Measurements from ENCODE around the gene DGKG. TPM values are rescaled to one million over a fixed set of nuclear protein-coding genes. Genes with fewer than 3 reads are reported as not detected.

The DGKG gene
- total and polyA plus RNA-seq, 4 donors, result 0.84 to 7.8 (median 1.7) TPM

GRCh38 chr3:186216900-186217819 lies 144.9 kb downstream of the DGKG start:
- Histone ChIP-seq H3K27me3 (ENCODE audit: control insufficient read depth in 4 of 4, insufficient read depth in 4 of 4, low read length in 3 of 4) (no peaks in the 10 kb centered on the region), H3K4me3 (ENCODE audit: low read depth in 1 of 3, low read length in 3 of 3) (no peak overlapping the region), H3K9ac (ENCODE audit: low read depth in 1 of 2, low read length in 2 of 2) (no peak overlapping the region), H3K9me3 (ENCODE audit: control insufficient read depth in 4 of 4, low read length in 3 of 4) (no peaks in the 10 kb centered on the region), H3K36me3 (ENCODE audit: control insufficient read depth in 4 of 4, insufficient read depth in 3 of 4, low read depth in 1 of 4, low read length in 3 of 4) (no peaks in the 10 kb centered on the region), H3K4me1 (ENCODE audit: control insufficient read depth in 4 of 4, insufficient read depth in 4 of 4, low read length in 3 of 4) (no peaks in the 10 kb centered on the region), H3K27ac (ENCODE audit: low read depth in 1 of 2, low read length in 2 of 2) (no peak overlapping the region)
- no peak for TF ChIP-seq RXRA (IDR thresholded peaks at IDR 0.05)
- TF ChIP-seq, protein P1, sequence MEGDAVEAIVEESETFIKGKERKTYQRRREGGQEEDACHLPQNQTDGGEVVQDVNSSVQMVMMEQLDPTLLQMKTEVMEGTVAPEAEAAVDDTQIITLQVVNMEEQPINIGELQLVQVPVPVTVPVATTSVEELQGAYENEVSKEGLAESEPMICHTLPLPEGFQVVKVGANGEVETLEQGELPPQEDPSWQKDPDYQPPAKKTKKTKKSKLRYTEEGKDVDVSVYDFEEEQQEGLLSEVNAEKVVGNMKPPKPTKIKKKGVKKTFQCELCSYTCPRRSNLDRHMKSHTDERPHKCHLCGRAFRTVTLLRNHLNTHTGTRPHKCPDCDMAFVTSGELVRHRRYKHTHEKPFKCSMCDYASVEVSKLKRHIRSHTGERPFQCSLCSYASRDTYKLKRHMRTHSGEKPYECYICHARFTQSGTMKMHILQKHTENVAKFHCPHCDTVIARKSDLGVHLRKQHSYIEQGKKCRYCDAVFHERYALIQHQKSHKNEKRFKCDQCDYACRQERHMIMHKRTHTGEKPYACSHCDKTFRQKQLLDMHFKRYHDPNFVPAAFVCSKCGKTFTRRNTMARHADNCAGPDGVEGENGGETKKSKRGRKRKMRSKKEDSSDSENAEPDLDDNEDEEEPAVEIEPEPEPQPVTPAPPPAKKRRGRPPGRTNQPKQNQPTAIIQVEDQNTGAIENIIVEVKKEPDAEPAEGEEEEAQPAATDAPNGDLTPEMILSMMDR (IDR thresholded peaks at IDR 0.05; ENCODE audit: low read depth, low read length, missing input control), result no peak
- no peak for TF ChIP-seq EGR1 (IDR thresholded peaks at IDR 0.05; ENCODE audit: low read depth in 2 of 2)
- no peak for TF ChIP-seq GABPA (IDR thresholded peaks at IDR 0.05 in 1 of 2, conservative IDR thresholded peaks at IDR 0.05 in 1 of 2)
- TF ChIP-seq YY1 (IDR thresholded peaks at IDR 0.05), result no peak
- TF ChIP-seq JUND (IDR thresholded peaks at IDR 0.05), result no peak
- TF ChIP-seq, protein P2, sequence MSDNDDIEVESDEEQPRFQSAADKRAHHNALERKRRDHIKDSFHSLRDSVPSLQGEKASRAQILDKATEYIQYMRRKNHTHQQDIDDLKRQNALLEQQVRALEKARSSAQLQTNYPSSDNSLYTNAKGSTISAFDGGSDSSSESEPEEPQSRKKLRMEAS (IDR thresholded peaks at IDR 0.05), result no peak
- TF ChIP-seq HNF4G (IDR thresholded peaks at IDR 0.05), result no peak
- TF ChIP-seq ZBTB33 (IDR thresholded peaks at IDR 0.05), result no peak
- no peak for TF ChIP-seq SP1 (IDR thresholded peaks at IDR 0.05)
- TF ChIP-seq RAD21 (IDR thresholded peaks at IDR 0.05), result no peak
- no peak for TF ChIP-seq NR2F2 (IDR thresholded peaks at IDR 0.05)
- TF ChIP-seq, protein P3, sequence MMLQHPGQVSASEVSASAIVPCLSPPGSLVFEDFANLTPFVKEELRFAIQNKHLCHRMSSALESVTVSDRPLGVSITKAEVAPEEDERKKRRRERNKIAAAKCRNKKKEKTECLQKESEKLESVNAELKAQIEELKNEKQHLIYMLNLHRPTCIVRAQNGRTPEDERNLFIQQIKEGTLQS (IDR thresholded peaks at IDR 0.05), result no peak
- WGBS, result 84% methylated on average over 4 of the region's 4 CpGs
- DNase-seq (ENCODE audit: low spot score), result no peak

GRCh38 chr3:186214670-186215069 lies 147.4 kb downstream of the DGKG start:
- no peak for DNase-seq (ENCODE audit: low spot score)
- H3K27ac ChIP-seq (ENCODE audit: low read depth in 1 of 2, low read length in 2 of 2), result no peak overlapping the region
- H3K4me1 ChIP-seq (ENCODE audit: control insufficient read depth in 4 of 4, insufficient read depth in 4 of 4, low read length in 3 of 4), result peaks cover 0 to 11% (median 1%) of the 10 kb centered on the region in 4 donors
- no peaks in the 10 kb centered on the region for H3K27me3 ChIP-seq (ENCODE audit: control insufficient read depth in 4 of 4, insufficient read depth in 4 of 4, low read length in 3 of 4)
- TF ChIP-seq, protein P1 (IDR thresholded peaks at IDR 0.05; ENCODE audit: low read depth, low read length, missing input control), result no peak
- TF ChIP-seq RAD21 (IDR thresholded peaks at IDR 0.05) (no peak), GABPA (IDR thresholded peaks at IDR 0.05 in 1 of 2, conservative IDR thresholded peaks at IDR 0.05 in 1 of 2) (no peak), HNF4G (IDR thresholded peaks at IDR 0.05) (no peak), RXRA (IDR thresholded peaks at IDR 0.05) (no peak), TAF1 (conservative IDR thresholded peaks at IDR 0.05) (no peak), EGR1 (IDR thresholded peaks at IDR 0.05; ENCODE audit: low read depth in 2 of 2) (no peak), NR2F2 (IDR thresholded peaks at IDR 0.05) (no peak), SP1 (IDR thresholded peaks at IDR 0.05) (no peak), FOXA2 (IDR thresholded peaks at IDR 0.05) (no peak)
- TF ChIP-seq, protein P2 (IDR thresholded peaks at IDR 0.05), result no peak
- 92% methylated on average over 2 of the region's 2 CpGs for WGBS
- no peaks in the 10 kb centered on the region for H3K36me3 ChIP-seq (ENCODE audit: control insufficient read depth in 4 of 4, insufficient read depth in 3 of 4, low read depth in 1 of 4, low read length in 3 of 4)
- no peaks in the 10 kb centered on the region for H3K9me3 ChIP-seq (ENCODE audit: control insufficient read depth in 4 of 4, low read length in 3 of 4)
- no peak overlapping the region for H3K4me3 ChIP-seq (ENCODE audit: low read depth in 1 of 3, low read length in 3 of 3)
- H3K9ac ChIP-seq (ENCODE audit: low read depth in 1 of 2, low read length in 2 of 2), result no peak overlapping the region

Data from liver (tissue), 9 donors.